Neutrophil (primary cell): ENCODE data around the gene RSRC1.

ENCODE experiments used
- H3K27ac ChIP-seq: fragments of 200-600 bp; sonication (generic); 2 replicates; pipeline ENCODE4 v1.5.1; 2016; ENCODE audit warnings: mild to moderate bottlenecking, moderate library complexity
- H3K27me3 ChIP-seq: fragments of 200-600 bp; sonication (generic); 2 replicates; pipeline ENCODE4 v1.6.0; 2016; ENCODE audit warnings: mild to moderate bottlenecking
- H3K36me3 ChIP-seq: fragments of 200-600 bp; sonication (generic); 2 replicates; pipeline ENCODE4 v1.5.1; 2017
- H3K4me1 ChIP-seq, 2 experiments: fragments of 200-600 bp in 1 of 2; sonication (generic) in 1 of 2; 1 replicate in 1 of 2; 2 replicates in 1 of 2; pipeline versions ENCODE4 v1.5.1 to v1.6.1; 2013 to 2016; ENCODE audit warnings: low read depth in 1 of 2, low read length in 1 of 2, mild to moderate bottlenecking in 1 of 2, moderate library complexity in 1 of 2; ENCODE audit not compliant: control insufficient read depth in 1 of 2, insufficient read depth in 1 of 2
- H3K4me3 ChIP-seq, 2 experiments: fragments of 200-600 bp in 1 of 2; sonication (generic) in 1 of 2; 1 replicate in 1 of 2; 2 replicates in 1 of 2; pipeline ENCODE4 v1.5.1; 2013 to 2016; ENCODE audit warnings: low read depth in 1 of 2, low read length in 1 of 2, mild to moderate bottlenecking in 1 of 2, moderate library complexity in 1 of 2
- H3K9me3 ChIP-seq: fragments of 200-600 bp; sonication (generic); 2 replicates; pipeline ENCODE4 v1.5.1; 2016
- TF ChIP-seq, protein P1 (sequence below): fragments of 200-600 bp; sonication (generic); IDR thresholded peaks from 2 replicates; pipeline ENCODE4 v1.5.1; 2016; ENCODE audit warnings: antibody characterized with exemption

RSRC1 gene

DNA sequence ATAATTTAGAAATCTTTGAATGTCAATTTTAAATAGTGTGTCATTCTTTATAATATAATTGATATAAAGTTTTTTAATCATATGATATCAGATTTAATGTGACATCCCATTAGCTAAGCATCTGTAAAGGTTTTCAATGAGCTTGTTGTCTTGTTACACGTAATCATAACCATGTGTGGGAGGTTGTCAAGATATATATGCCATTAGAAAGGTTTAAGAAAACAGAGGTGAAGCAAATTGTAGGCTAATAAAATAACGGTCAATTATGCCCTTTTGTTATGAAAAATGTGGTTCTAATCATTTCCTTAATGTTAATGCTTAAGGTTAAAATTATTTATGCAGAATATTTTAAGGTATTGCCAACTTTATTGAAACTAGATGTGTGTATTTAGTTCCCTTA is 56.3 kb downstream of the RSRC1 start:
- H3K4me1 ChIP-seq, result no peaks in the 10 kb centered on the region
- H3K27me3 ChIP-seq, result no peaks in the 10 kb centered on the region
- no peak overlapping the region for H3K27ac ChIP-seq
- TF ChIP-seq, protein P1, sequence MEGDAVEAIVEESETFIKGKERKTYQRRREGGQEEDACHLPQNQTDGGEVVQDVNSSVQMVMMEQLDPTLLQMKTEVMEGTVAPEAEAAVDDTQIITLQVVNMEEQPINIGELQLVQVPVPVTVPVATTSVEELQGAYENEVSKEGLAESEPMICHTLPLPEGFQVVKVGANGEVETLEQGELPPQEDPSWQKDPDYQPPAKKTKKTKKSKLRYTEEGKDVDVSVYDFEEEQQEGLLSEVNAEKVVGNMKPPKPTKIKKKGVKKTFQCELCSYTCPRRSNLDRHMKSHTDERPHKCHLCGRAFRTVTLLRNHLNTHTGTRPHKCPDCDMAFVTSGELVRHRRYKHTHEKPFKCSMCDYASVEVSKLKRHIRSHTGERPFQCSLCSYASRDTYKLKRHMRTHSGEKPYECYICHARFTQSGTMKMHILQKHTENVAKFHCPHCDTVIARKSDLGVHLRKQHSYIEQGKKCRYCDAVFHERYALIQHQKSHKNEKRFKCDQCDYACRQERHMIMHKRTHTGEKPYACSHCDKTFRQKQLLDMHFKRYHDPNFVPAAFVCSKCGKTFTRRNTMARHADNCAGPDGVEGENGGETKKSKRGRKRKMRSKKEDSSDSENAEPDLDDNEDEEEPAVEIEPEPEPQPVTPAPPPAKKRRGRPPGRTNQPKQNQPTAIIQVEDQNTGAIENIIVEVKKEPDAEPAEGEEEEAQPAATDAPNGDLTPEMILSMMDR, result no peak
- no peak overlapping the region for H3K4me3 ChIP-seq
- no peaks in the 10 kb centered on the region for H3K36me3 ChIP-seq
- no peaks in the 10 kb centered on the region for H3K9me3 ChIP-seq

DNA sequence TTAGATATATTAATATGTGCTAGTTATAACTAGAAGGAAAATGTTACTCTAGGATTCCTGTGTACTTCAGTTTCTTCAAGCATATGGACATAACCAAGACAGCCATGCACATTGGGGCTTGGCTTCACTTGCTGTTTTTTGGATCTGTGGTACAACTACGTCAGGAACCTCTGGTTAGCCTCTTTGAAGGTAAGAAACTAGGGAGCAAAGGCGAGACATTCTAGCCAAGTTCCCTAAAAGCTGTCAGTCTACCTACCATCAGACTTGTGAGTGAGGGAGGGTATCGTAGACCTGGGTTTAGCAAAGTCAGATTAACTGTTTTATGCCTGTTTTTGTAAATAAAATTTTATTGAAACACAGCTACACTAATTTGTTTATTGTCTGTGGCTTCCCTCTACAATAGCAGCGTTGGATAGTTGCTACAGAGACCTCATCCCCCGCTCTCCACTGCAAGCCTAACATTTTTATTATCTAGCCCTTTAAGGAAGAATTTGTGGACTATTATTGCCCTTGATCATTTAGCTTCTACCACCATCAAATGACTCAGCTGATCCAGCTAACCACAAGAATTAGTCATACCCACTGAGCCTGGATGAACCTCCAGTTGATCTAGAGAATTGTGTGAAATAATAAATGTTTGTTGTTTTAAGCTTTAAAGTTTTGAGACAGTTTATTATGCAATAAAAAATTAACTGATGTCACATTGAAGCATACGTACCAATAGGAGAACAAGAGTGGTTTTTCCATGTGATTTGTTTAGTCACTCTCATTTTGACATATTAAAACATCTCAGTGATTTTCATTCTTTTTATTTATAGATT is 58.1 kb downstream of the RSRC1 start:
- H3K9me3 ChIP-seq, result no peaks in the 10 kb centered on the region
- H3K36me3 ChIP-seq, result no peaks in the 10 kb centered on the region
- H3K27me3 ChIP-seq, result no peaks in the 10 kb centered on the region
- no peaks in the 10 kb centered on the region for H3K4me1 ChIP-seq
- TF ChIP-seq, protein P1, result no peak
- H3K4me3 ChIP-seq, result no peak overlapping the region
- no peak overlapping the region for H3K27ac ChIP-seq

GRCh38 chr3:158169091-158169491 is 59.2 kb downstream of the RSRC1 start:
- Histone ChIP-seq H3K27ac (no peak overlapping the region), H3K4me3 (no peak overlapping the region), H3K36me3 (no peaks in the 10 kb centered on the region), H3K4me1 (no peaks in the 10 kb centered on the region), H3K9me3 (no peaks in the 10 kb centered on the region), H3K27me3 (no peaks in the 10 kb centered on the region)
- TF ChIP-seq, protein P1, result no peak

DNA sequence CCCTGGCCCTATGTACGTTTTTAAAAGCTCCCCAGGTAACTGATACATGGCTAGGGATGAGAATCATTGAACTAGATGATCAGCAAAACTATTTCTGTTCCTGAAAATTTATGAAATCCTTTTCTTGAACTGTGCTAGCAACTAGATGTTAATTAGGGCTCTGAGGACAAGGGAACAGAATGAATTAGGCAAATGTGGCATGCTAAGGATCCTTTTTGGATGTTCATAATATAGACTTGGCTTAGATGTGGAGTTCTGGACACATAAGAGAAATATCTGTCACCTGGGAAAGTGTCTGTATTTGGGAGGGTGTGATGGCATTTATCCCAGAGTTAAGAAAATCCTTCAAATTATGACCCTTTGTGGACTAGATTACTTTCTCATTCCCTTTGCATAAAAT is 71.2 kb downstream of the RSRC1 start:
- Histone ChIP-seq H3K27me3 (no peaks in the 10 kb centered on the region), H3K4me1 (no peaks in the 10 kb centered on the region), H3K36me3 (no peaks in the 10 kb centered on the region), H3K9me3 (no peaks in the 10 kb centered on the region), H3K27ac (no peak overlapping the region), H3K4me3 (no peak overlapping the region)
- TF ChIP-seq, protein P1, result no peak

GRCh38 chr3:158185711-158186110 is 75.8 kb downstream of the RSRC1 start:
- Histone ChIP-seq H3K9me3 (no peaks in the 10 kb centered on the region), H3K4me3 (no peak overlapping the region), H3K36me3 (no peaks in the 10 kb centered on the region), H3K27ac (no peak overlapping the region), H3K4me1 (no peaks in the 10 kb centered on the region), H3K27me3 (no peaks in the 10 kb centered on the region)
- TF ChIP-seq, protein P1, result no peak
